Measurements from ENCODE around the gene TARDBP. TPM values are rescaled to one million over a fixed set of nuclear protein-coding genes. Genes with fewer than 3 reads are reported as not detected.

Gene TARDBP
- 31.5 and 36.3 TPM in 2 replicates for total RNA-seq

GRCh38 chr1:11012260-11013159, at the start of gene TARDBP:
TSS of gene TARDBP (plus strand) at chr1:11012654. CDS start at chr1:11013728, 1,074 bp downstream.

GRCh38 chr1:11046625-11047365, 34.3 kb downstream of the TARDBP start, which contains the start of gene MASP2:
TSS of gene MASP2 (minus strand) at chr1:11047239. CDS start at chr1:11047207, 32 bp downstream.

GRCh38 chr1:11059968-11060830, 47.7 kb downstream of the TARDBP start, which contains the start of gene SRM:
TSS of gene SRM (minus strand) at chr1:11060018. CDS start at chr1:11059943, 75 bp downstream.

Other genes with a start within 250 kb of the TARDBP start
- gene CASZ1, start 216.0 kb upstream of the TARDBP start, total RNA-seq: under 0.01 and 0.12 TPM in 2 replicates
- not detected in 2 replicates for gene MASP2, start 34.6 kb downstream of the TARDBP start, total RNA-seq
- 59.8 and 82.9 TPM in 2 replicates for gene SRM, start 47.4 kb downstream of the TARDBP start, total RNA-seq
- 29.6 and 34.5 TPM in 2 replicates for gene EXOSC10, start 87.2 kb downstream of the TARDBP start, total RNA-seq
- gene ANGPTL7, start 176.7 kb downstream of the TARDBP start, total RNA-seq: 0.43 TPM in 1 of 2 replicates, not detected in the other
- 17.5 and 25.5 TPM in 2 replicates for gene MTOR, start 249.9 kb downstream of the TARDBP start, total RNA-seq

Measured in pericardium fibroblast (primary cell).